Parathyroid adenoma (tissue), 2 donors: ENCODE results near the gene PRPF38B.
"Not testable (repeated sequence)": the region's sequence is repeated elsewhere in the genome, so short reads cannot be mapped to it uniquely, and the experiment has no call there.

ENCODE experiments used
- H2AFZ ChIP-seq: fragments of 300-600 bp; sonication (generic); one replicate; pipeline ENCODE4 v1.7.0; 2017; ENCODE audit warnings: antibody characterized with exemption, mild to moderate bottlenecking
- H3K27ac ChIP-seq: fragments of 300-600 bp; sonication (generic); one replicate; pipeline ENCODE4 v1.7.0; 2017
- H3K27me3 ChIP-seq: fragments of 300-600 bp; sonication (generic); one replicate; pipeline ENCODE4 v1.7.0; 2017; ENCODE audit warnings: low read length; ENCODE audit not compliant: control insufficient read depth, insufficient read depth
- H3K36me3 ChIP-seq: fragments of 300-600 bp; sonication (generic); one replicate; pipeline ENCODE4 v1.7.0; 2017; ENCODE audit warnings: low read length; ENCODE audit not compliant: control insufficient read depth, insufficient read depth
- H3K4me1 ChIP-seq: fragments of 300-600 bp; sonication (generic); one replicate; pipeline ENCODE4 v1.7.0; 2017; ENCODE audit warnings: control low read depth
- H3K4me2 ChIP-seq: fragments of 300-600 bp; sonication (generic); one replicate; pipeline ENCODE4 v1.7.0; 2017; ENCODE audit warnings: low read length
- H3K4me3 ChIP-seq: fragments of 300-600 bp; sonication (generic); one replicate; pipeline ENCODE4 v1.7.0; 2017; ENCODE audit warnings: low read depth, low read length
- H3K79me2 ChIP-seq: fragments of 300-600 bp; sonication (generic); one replicate; pipeline ENCODE4 v1.7.0; 2017; ENCODE audit warnings: control low read depth
- H3K9ac ChIP-seq: fragments of 300-600 bp; sonication (generic); one replicate; pipeline ENCODE4 v1.7.0; 2017; ENCODE audit warnings: mild to moderate bottlenecking
- H3K9me3 ChIP-seq: fragments of 300-600 bp; sonication (generic); one replicate; pipeline ENCODE4 v1.7.0; 2017; ENCODE audit warnings: low read length; ENCODE audit not compliant: control insufficient read depth
- CTCF ChIP-seq: fragments of 300-600 bp; sonication (generic); IDR thresholded peaks from one replicate; pipeline ENCODE4 v1.7.0; 2017; ENCODE audit warnings: antibody characterized with exemption, mild to moderate bottlenecking
- donor health status: primary hyperparathyroidism.

PRPF38B gene

GRCh38 chr1:108679586-108680213 lies 12.4 kb upstream of the PRPF38B start:
- no peak overlapping the region for H3K4me2 ChIP-seq
- H3K27me3 ChIP-seq: no peaks in the 10 kb centered on the region
- no peak overlapping the region for H3K27ac ChIP-seq
- no peaks in the 10 kb centered on the region for H3K36me3 ChIP-seq
- no peaks in the 10 kb centered on the region for H3K79me2 ChIP-seq
- H3K4me3 ChIP-seq: no peak overlapping the region
- no peak for TF ChIP-seq CTCF
- H2AFZ ChIP-seq: no peak overlapping the region
- no peak overlapping the region for H3K9ac ChIP-seq
- no peaks in the 10 kb centered on the region for H3K4me1 ChIP-seq
- no peaks in the 10 kb centered on the region for H3K9me3 ChIP-seq

GRCh38 chr1:108681701-108682100 lies 10.4 kb upstream of the PRPF38B start:
- not testable (repeated sequence) for H3K79me2 ChIP-seq, H3K9me3 ChIP-seq, H3K36me3 ChIP-seq, H3K4me2 ChIP-seq, H3K9ac ChIP-seq, H2AFZ ChIP-seq, H3K27me3 ChIP-seq, H3K4me1 ChIP-seq, H3K27ac ChIP-seq, H3K4me3 ChIP-seq

GRCh38 chr1:108685529-108685928 lies 6.6 kb upstream of the PRPF38B start:
- H2AFZ ChIP-seq: no peak overlapping the region
- no peaks in the 10 kb centered on the region for H3K4me1 ChIP-seq
- H3K9ac ChIP-seq: no peak overlapping the region
- H3K27me3 ChIP-seq: no peaks in the 10 kb centered on the region
- H3K27ac ChIP-seq: no peak overlapping the region
- no peaks in the 10 kb centered on the region for H3K9me3 ChIP-seq
- no peak overlapping the region for H3K4me3 ChIP-seq
- H3K36me3 ChIP-seq: no peaks in the 10 kb centered on the region
- no peak for TF ChIP-seq CTCF
- H3K4me2 ChIP-seq: no peak overlapping the region
- H3K79me2 ChIP-seq: no peaks in the 10 kb centered on the region

GRCh38 chr1:108686614-108687313 lies 5.3 kb upstream of the PRPF38B start:
- no peak overlapping the region for H3K4me2 ChIP-seq

More at GRCh38 chr1:108686614-108687313, 5.3 kb upstream of the PRPF38B start:
- H3K9me3 ChIP-seq: no peaks in the 10 kb centered on the region
- no peaks in the 10 kb centered on the region for H3K4me1 ChIP-seq
- H3K27me3 ChIP-seq: no peaks in the 10 kb centered on the region
- TF ChIP-seq CTCF: no peak
- no peak overlapping the region for H3K27ac ChIP-seq
- H3K4me3 ChIP-seq: no peak overlapping the region
- no peaks in the 10 kb centered on the region for H3K79me2 ChIP-seq
- no peak overlapping the region for H2AFZ ChIP-seq
- no peaks in the 10 kb centered on the region for H3K36me3 ChIP-seq
- no peak overlapping the region for H3K9ac ChIP-seq
